Smooth muscle cell (in vitro differentiated cells): ENCODE data around the gene AHI1. TPM values are rescaled to one million over a fixed set of nuclear protein-coding genes. Genes with fewer than 3 reads are reported as not detected.

Experiments
- DNase-seq: peaks from one replicate; lab custom pipeline; 2025; ENCODE audit not compliant: unreplicated experiment; lab: John Stamatoyannopoulos, UW
- H2AFZ ChIP-seq: fragments of 200-600 bp; sonication (generic); 2 replicates; pipeline ENCODE4 v1.6.0; 2016; ENCODE audit warnings: antibody characterized with exemption, low read depth, mild to moderate bottlenecking
- H3F3A ChIP-seq: fragments of 200-600 bp; sonication (generic); 2 replicates; pipeline ENCODE4 v1.6.0; 2017; ENCODE audit warnings: antibody characterized with exemption, low read depth
- H3K27ac ChIP-seq: fragments of 200-600 bp; sonication (generic); 2 replicates; pipeline ENCODE4 v1.5.1; 2016; ENCODE audit warnings: low read depth, mild to moderate bottlenecking
- H3K27me3 ChIP-seq: fragments of 200-600 bp; sonication (generic); 2 replicates; pipeline ENCODE4 v1.6.1; 2016; ENCODE audit warnings: low read depth, mild to moderate bottlenecking
- H3K36me3 ChIP-seq: fragments of 200-600 bp; sonication (generic); 2 replicates; pipeline ENCODE4 v1.5.1; 2016; ENCODE audit warnings: low read depth
- H3K4me1 ChIP-seq: fragments of 200-600 bp; sonication (generic); 2 replicates; pipeline ENCODE4 v1.5.1; 2016; ENCODE audit warnings: low read depth
- H3K4me2 ChIP-seq: fragments of 200-600 bp; sonication (generic); 2 replicates; pipeline ENCODE4 v1.6.0; 2016; ENCODE audit warnings: mild to moderate bottlenecking
- H3K4me3 ChIP-seq: fragments of 200-600 bp; sonication (generic); 2 replicates; pipeline ENCODE4 v1.5.1; 2016; ENCODE audit warnings: mild to moderate bottlenecking
- H3K79me2 ChIP-seq: fragments of 200-600 bp; sonication (generic); 2 replicates; pipeline ENCODE4 v1.6.0; 2016; ENCODE audit warnings: low read depth, mild to moderate bottlenecking
- H3K9ac ChIP-seq: fragments of 200-600 bp; sonication (generic); 2 replicates; pipeline ENCODE4 v1.6.0; 2016; ENCODE audit warnings: low read depth
- H3K9me3 ChIP-seq: fragments of 200-600 bp; sonication (generic); replicated peaks from 2 replicates; pipeline ENCODE4 v1.5.1; 2016; ENCODE audit warnings: low read depth
- H4K20me1 ChIP-seq: fragments of 200-600 bp; sonication (generic); 2 replicates; pipeline ENCODE4 v1.6.0; 2016; ENCODE audit warnings: low read depth
- WGBS: methylation state at CpG from one replicate; pipeline ENCODE4 v1.1.7; 2016; ENCODE audit warnings: low lambda C conversion rate; 5-methylcytosine and 5-hydroxymethylcytosine counted together
- polyA plus RNA-seq: library from polyadenylated mRNA; unstranded; fragments of >200 nt; fragmentation: Nextera tagmentation; extraction: Ambion mirVana; gene quantifications from 2 replicates; pipeline ENCODE4 v1.2.1, GENCODE V29; 2016
- total RNA-seq: library from RNA; depleted of rRNA; stranded (reverse); fragments of >200 nt; gene quantifications from 2 replicates; pipeline ENCODE4 v1.2.3, GENCODE V29; 2014
- TF ChIP-seq, protein P1 (sequence below): fragments of 200-600 bp; sonication (generic); IDR thresholded peaks from 2 replicates; pipeline ENCODE4 v1.5.1; 2017; ENCODE audit warnings: borderline replicate concordance, mild to moderate bottlenecking, antibody characterized with exemption; ENCODE audit not compliant: insufficient read depth, poor library complexity, severe bottlenecking

The AHI1 gene
- total and polyA plus RNA-seq, 2 experiments from 2014 or later = 16.0 to 18.8 TPM

DNA sequence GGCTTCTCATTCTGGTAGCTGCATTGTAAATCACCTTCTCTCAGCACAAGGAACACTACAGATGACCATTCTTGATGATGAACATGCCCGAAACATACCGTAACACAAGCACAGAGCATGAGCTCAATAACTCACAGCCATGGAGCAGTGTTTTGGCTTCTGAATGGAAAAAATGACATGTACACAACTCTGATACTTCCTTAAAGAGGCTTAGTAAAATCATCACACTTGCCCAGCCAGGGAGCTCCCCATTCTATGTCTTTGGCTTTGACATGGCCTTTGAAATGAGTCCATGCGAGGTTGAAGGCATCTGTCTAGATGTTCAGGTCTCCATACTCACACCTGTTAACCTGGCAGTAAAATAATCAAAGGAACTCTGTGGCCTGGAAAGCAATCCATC, 228.8 kb downstream of the AHI1 start:
- TF ChIP-seq, protein P1, sequence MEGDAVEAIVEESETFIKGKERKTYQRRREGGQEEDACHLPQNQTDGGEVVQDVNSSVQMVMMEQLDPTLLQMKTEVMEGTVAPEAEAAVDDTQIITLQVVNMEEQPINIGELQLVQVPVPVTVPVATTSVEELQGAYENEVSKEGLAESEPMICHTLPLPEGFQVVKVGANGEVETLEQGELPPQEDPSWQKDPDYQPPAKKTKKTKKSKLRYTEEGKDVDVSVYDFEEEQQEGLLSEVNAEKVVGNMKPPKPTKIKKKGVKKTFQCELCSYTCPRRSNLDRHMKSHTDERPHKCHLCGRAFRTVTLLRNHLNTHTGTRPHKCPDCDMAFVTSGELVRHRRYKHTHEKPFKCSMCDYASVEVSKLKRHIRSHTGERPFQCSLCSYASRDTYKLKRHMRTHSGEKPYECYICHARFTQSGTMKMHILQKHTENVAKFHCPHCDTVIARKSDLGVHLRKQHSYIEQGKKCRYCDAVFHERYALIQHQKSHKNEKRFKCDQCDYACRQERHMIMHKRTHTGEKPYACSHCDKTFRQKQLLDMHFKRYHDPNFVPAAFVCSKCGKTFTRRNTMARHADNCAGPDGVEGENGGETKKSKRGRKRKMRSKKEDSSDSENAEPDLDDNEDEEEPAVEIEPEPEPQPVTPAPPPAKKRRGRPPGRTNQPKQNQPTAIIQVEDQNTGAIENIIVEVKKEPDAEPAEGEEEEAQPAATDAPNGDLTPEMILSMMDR = no peak
- Histone ChIP-seq H3K36me3 (no peaks in the 10 kb centered on the region), H3F3A (no peaks in the 10 kb centered on the region), H3K9ac (no peak overlapping the region), H3K9me3 (no peaks in the 10 kb centered on the region), H2AFZ (no peak overlapping the region), H3K4me3 (no peak overlapping the region), H3K79me2 (no peaks in the 10 kb centered on the region), H4K20me1 (no peaks in the 10 kb centered on the region), H3K4me2 (no peak overlapping the region), H3K27ac (no peak overlapping the region), H3K27me3 (peaks cover 10% of the 10 kb centered on the region), H3K4me1 (no peaks in the 10 kb centered on the region)
- DNase-seq = no peak
- 82% methylated on average over 3 of the region's 3 CpGs for WGBS

DNA sequence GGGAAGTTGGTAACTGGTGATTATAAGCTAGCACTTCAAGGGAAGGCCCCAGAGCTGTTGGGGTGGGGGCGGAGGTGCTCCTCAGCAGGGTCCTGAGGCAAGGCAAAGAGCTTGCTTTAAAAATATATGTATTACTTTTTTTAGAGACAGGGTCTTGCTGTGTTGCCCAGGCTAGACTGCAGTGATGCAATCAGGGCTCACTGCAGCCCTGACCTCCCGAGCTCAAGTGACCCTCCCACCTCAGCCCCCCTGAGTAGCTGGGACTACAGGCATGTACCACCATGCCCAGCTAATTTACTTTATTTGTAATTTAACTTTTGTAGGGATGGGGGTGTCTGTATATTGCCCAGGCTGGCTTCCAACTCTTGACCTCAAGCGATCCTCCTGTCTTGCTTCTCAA, 229.3 kb downstream of the AHI1 start:
- TF ChIP-seq, protein P1 = no peak
- Histone ChIP-seq H3K27ac (no peak overlapping the region), H3K4me1 (no peaks in the 10 kb centered on the region), H2AFZ (no peak overlapping the region), H3F3A (no peaks in the 10 kb centered on the region), H3K4me2 (no peak overlapping the region), H4K20me1 (no peaks in the 10 kb centered on the region), H3K27me3 (peaks cover 10% of the 10 kb centered on the region), H3K36me3 (no peaks in the 10 kb centered on the region), H3K4me3 (no peak overlapping the region), H3K9me3 (no peaks in the 10 kb centered on the region), H3K79me2 (no peaks in the 10 kb centered on the region), H3K9ac (no peak overlapping the region)
- WGBS = 91% methylated on average over 3 of the region's 3 CpGs
- DNase-seq = no peak

DNA sequence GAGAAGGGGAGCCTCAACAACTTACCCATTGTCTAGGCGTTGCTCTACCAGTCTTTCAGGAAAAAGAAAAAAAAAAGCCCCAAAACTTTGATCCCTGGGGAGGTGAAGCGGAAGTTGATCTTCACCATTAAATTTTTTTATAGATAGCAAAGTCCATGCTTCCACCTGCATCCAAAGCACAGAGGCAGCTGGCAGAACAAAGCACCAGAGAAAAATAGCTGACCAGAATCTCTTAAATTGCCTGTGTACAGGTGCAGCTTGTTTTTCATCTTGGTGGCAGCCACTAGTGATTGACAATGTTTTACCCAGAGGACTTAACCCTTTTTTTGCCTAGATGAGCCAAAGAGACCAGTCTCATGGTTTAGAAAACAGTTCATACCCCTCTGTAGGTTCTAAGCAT, 230.5 kb downstream of the AHI1 start:
- no peaks in the 10 kb centered on the region for H4K20me1 ChIP-seq
- no peaks in the 10 kb centered on the region for H3K36me3 ChIP-seq
- H3K4me2 ChIP-seq = no peak overlapping the region
- 94% methylated on average over 2 of the region's 2 CpGs for WGBS
- no peaks in the 10 kb centered on the region for H3K4me1 ChIP-seq
- no peaks in the 10 kb centered on the region for H3K79me2 ChIP-seq
- H3K4me3 ChIP-seq = no peak overlapping the region
- TF ChIP-seq, protein P1 = no peak
- no peak overlapping the region for H3K27ac ChIP-seq
- no peak overlapping the region for H3K9ac ChIP-seq
- peaks cover 10% of the 10 kb centered on the region for H3K27me3 ChIP-seq
- no peaks in the 10 kb centered on the region for H3K9me3 ChIP-seq
- H2AFZ ChIP-seq = no peak overlapping the region
- H3F3A ChIP-seq = no peaks in the 10 kb centered on the region
- no peak for DNase-seq

DNA sequence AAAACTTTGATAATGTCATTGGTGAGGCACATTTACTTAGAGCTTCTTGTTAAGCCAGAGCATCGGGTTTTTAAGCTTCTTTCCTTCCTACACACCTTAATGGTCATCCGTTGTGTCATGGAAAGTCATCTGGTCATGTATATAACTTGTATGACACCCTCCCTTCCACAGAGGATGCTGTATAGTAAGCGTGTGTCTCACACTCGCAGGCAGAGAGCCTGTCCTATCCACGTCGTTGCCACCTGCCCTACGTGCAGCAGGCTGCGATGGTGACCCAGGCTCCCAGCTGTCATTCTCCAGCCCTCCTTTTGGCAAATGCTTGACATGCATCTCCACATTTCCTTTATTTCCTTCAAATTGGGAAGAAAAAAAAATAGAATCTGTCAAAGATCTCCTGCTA, 230.9 kb downstream of the AHI1 start:
- Histone ChIP-seq H3K4me3 (no peak overlapping the region), H4K20me1 (no peaks in the 10 kb centered on the region)

More for the DNA sequence above, 230.9 kb downstream of the AHI1 start:
- Histone ChIP-seq H3F3A (no peaks in the 10 kb centered on the region), H3K27ac (no peak overlapping the region), H3K4me2 (no peak overlapping the region), H3K4me1 (no peaks in the 10 kb centered on the region), H3K36me3 (no peaks in the 10 kb centered on the region), H3K9ac (no peak overlapping the region), H3K9me3 (no peaks in the 10 kb centered on the region), H3K79me2 (no peaks in the 10 kb centered on the region), H3K27me3 (peaks cover 10% of the 10 kb centered on the region), H2AFZ (no peak overlapping the region)
- WGBS = 91% methylated on average over 8 of the region's 8 CpGs
- TF ChIP-seq, protein P1 = no peak
- DNase-seq = no peak
